K562 (cell line): ENCODE data around the gene SETDB1. TPM values are rescaled to one million over a fixed set of nuclear protein-coding genes. Genes with fewer than 3 reads are reported as not detected.

ENCODE experiments used
- BMI1 ChIP-seq: fragments of 150-350 bp; IDR thresholded peaks from 2 replicates; pipeline ENCODE4 v1.6.1; 2014; ENCODE audit warnings: low read length
- CTCFL ChIP-seq: IDR thresholded peaks from 2 replicates; pipeline ENCODE4 v1.6.1; 2011; ENCODE audit warnings: borderline replicate concordance, low read depth, mild to moderate bottlenecking, moderate library complexity, low read length; ENCODE audit not compliant: insufficient read depth, poor library complexity, severe bottlenecking
- ETV5 ChIP-seq: sonication (generic); formaldehyde crosslinking; IDR thresholded peaks from 2 replicates; pipeline ENCODE4 v1.4.0; 2020; ENCODE audit warnings: low read depth, mild to moderate bottlenecking, missing genetic modification reagents
- FOXJ3 ChIP-seq: sonication (generic); formaldehyde crosslinking; IDR thresholded peaks from 2 replicates; pipeline ENCODE4 v1.4.0; 2020; ENCODE audit warnings: mild to moderate bottlenecking, missing genetic modification reagents
- HMG20A ChIP-seq: fragments of 450-650 bp; formaldehyde crosslinking; conservative IDR thresholded peaks from 2 replicates; pipeline ENCODE4 v1.4.0; 2020; ENCODE audit warnings: mild to moderate bottlenecking, mixed read lengths
- KDM4B ChIP-seq, 2 experiments: fragments of 450-650 bp in 1 of 2; sonication (generic) in 1 of 2; IDR thresholded peaks; 2 replicates each; pipeline ENCODE4 v1.6.1; 2016 to 2017; ENCODE audit warnings: borderline replicate concordance in 2 of 2, antibody characterized with exemption in 1 of 2, low read depth in 1 of 2, mild to moderate bottlenecking in 1 of 2
- NR2C1 ChIP-seq, 2 experiments: fragments of 450-650 bp; IDR thresholded peaks; 2 replicates each; pipeline ENCODE4 v1.6.1; 2017; ENCODE audit warnings: mild to moderate bottlenecking in 2 of 2, antibody characterized with exemption in 1 of 2, inconsistent platforms in 1 of 2, missing compliant biosample characterization in 1 of 2, missing genetic modification characterization in 1 of 2
- SNRNP70 ChIP-seq: fragments of 200-400 bp; formaldehyde crosslinking; optimal IDR thresholded peaks from 2 replicates; pipeline ENCODE3; 2017; ENCODE audit warnings: low read depth, low read length
- STAT6 ChIP-seq: sonication (generic); formaldehyde crosslinking; IDR thresholded peaks from 2 replicates; pipeline ENCODE4 v1.8.1; 2023; ENCODE audit warnings: mild to moderate bottlenecking, missing genetic modification reagents
- ZNF133 ChIP-seq: fragments of 250-450 bp; sonication (Bioruptor Pico); IDR thresholded peaks from 2 replicates; pipeline ENCODE4 v1.4.0; 2020; ENCODE audit warnings: mild to moderate bottlenecking
- ZNF253 ChIP-seq: fragments of 250-450 bp; sonication (Bioruptor Pico); conservative IDR thresholded peaks from 2 replicates; pipeline ENCODE4 v1.6.1; 2021; ENCODE audit warnings: mild to moderate bottlenecking
- polyA plus RNA-seq, 8 experiments: library from polyadenylated mRNA; depleted of rRNA in 4 of 8; stranded (reverse) in 5 of 8; unstranded in 3 of 8; fragments of >200 nt; fragmentation: Nextera tagmentation in 2 of 8; fragmentation: Illumina TruSeq in 1 of 8; extraction: Ambion mirVana in 2 of 8; extraction: Trizol in 1 of 8; gene quantifications; 2 replicates each; pipeline versions ENCODE4 v1.2.1 to v1.2.3, GENCODE V29; 2011 to 2014; ENCODE audit warnings: inconsistent platforms in 1 of 8, missing spikeins in 1 of 8
- total RNA-seq, 7 experiments: library from RNA; depleted of rRNA in 6 of 7; stranded (reverse); fragments of >200 nt in 6 of 7; fragmentation: Illumina TruSeq in 2 of 7; extraction: Trizol in 2 of 7; gene quantifications; 2 replicates each; pipeline versions ENCODE4 v1.2.1 to v1.2.3, GENCODE V29; 2011 to 2021; ENCODE audit warnings: low replicate concordance in 1 of 7

Gene SETDB1
- total and polyA plus RNA-seq, 9 of the 15 experiments (the other 6 are each of a cell fraction or from before 2014, with no cell fraction given) = 21.5 to 64.4 (median 42.0) TPM

GRCh38 chr1:150944856-150945255, 18.7 kb downstream of the SETDB1 start (continued):
- TF ChIP-seq CTCFL = no peak
- TF ChIP-seq KDM4B (IDR thresholded peaks at IDR 0.05; ENCODE audit: borderline replicate concordance in 2 of 2, low read depth in 1 of 2) = no peak
- no peak for TF ChIP-seq ETV5 (CRISPR knock-in tag)
- TF ChIP-seq ZNF253 (CRISPR knock-in tag) = no peak
- no peak for TF ChIP-seq BMI1
- TF ChIP-seq FOXJ3 = no peak
- TF ChIP-seq STAT6 (CRISPR knock-in tag) = no peak
- TF ChIP-seq HMG20A (CRISPR knock-in tag) = no peak
- TF ChIP-seq SNRNP70 = no peak
- no peak for TF ChIP-seq ZNF133 (CRISPR knock-in tag)
- no peak for TF ChIP-seq NR2C1 (IDR thresholded peaks at IDR 0.05)
- no peak for TF ChIP-seq NR2C1 (tag; IDR thresholded peaks at IDR 0.05)
